ENCODE data around the gene SLC34A3.
"Not testable (repeated sequence)": the region's sequence is repeated elsewhere in the genome, so short reads cannot be mapped to it uniquely, and the experiment has no call there.

Gene SLC34A3

GRCh38 chr9:137241490-137242268 is 11.0 kb downstream of the SLC34A3 start:
- DNase-seq (ENCODE audit: low read depth, low spot score): no peak

- DNase-seq (ENCODE audit: low read depth, low spot score): no peak
Measured at GRCh38 chr9:137242269-137243203, 11.8 kb downstream of the SLC34A3 start.

- not testable (repeated sequence) for DNase-seq (ENCODE audit: low read depth, low spot score)
Measured at GRCh38 chr9:137243266-137243625, 12.5 kb downstream of the SLC34A3 start.

GRCh38 chr9:137243626-137244485 is 13.2 kb downstream of the SLC34A3 start:
- DNase-seq (ENCODE audit: low read depth, low spot score): no peak

- no peak for DNase-seq (ENCODE audit: low read depth, low spot score)
Measured at GRCh38 chr9:137244486-137245449, 14.1 kb downstream of the SLC34A3 start.

GRCh38 chr9:137245450-137246421 is 15.0 kb downstream of the SLC34A3 start:
- DNase-seq (ENCODE audit: low read depth, low spot score): no peak

GRCh38 chr9:137247135-137247915 is 16.6 kb downstream of the SLC34A3 start:
- no peak for DNase-seq (ENCODE audit: low read depth, low spot score)

GRCh38 chr9:137247916-137248175 is 17.1 kb downstream of the SLC34A3 start:
- DNase-seq (ENCODE audit: low read depth, low spot score): no peak

- DNase-seq (ENCODE audit: low read depth, low spot score): no peak
Measured at GRCh38 chr9:137250329-137251193, 19.9 kb downstream of the SLC34A3 start.

GRCh38 chr9:137251194-137251461 is 20.4 kb downstream of the SLC34A3 start, which contains the start of gene STPG3:
Gene STPG3 (plus strand): TSS chr9:137251286. CDS start chr9:137251287, 1 bp downstream.
- no peak for DNase-seq (ENCODE audit: low read depth, low spot score)

- DNase-seq (ENCODE audit: low read depth, low spot score): no peak
Measured at GRCh38 chr9:137251490-137252268, 21.0 kb downstream of the SLC34A3 start.

- DNase-seq (ENCODE audit: low read depth, low spot score): no peak
Measured at GRCh38 chr9:137252555-137253506, 22.1 kb downstream of the SLC34A3 start.

GRCh38 chr9:137253717-137254623 is 23.3 kb downstream of the SLC34A3 start:
- no peak for DNase-seq (ENCODE audit: low read depth, low spot score)

- DNase-seq (ENCODE audit: low read depth, low spot score): no peak
Measured at GRCh38 chr9:137254624-137255447, 24.1 kb downstream of the SLC34A3 start, which contains the start of gene NELFB. Gene NELFB (plus strand): TSS chr9:137255327.
